ENCODE data around the gene ZC3H6.

Gene ZC3H6

GRCh38 chr2:112301171-112301584 lies 25.8 kb downstream of the ZC3H6 start:
- no peak for DNase-seq (ENCODE audit: extremely low read depth, low read depth)

DNA sequence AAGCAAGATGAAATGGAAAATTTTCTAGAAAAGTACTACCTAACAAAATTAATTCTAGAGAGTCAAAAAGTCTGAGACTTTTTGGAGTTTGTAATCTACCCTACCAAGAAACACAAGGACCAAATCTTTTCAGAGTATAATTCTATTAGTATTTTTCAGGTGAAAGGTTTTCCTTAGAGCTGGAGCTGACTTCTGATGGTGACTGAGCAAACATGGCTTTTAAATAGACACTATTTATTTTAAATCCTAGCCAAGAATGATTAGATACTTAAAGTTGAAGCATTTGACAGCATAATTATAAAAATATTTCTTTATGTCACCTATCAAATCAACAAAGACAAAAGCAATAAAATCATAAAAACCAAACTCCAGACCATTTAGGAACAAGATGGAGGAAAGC lies 26.6 kb downstream of the ZC3H6 start:
- TF ChIP-seq, protein P1, sequence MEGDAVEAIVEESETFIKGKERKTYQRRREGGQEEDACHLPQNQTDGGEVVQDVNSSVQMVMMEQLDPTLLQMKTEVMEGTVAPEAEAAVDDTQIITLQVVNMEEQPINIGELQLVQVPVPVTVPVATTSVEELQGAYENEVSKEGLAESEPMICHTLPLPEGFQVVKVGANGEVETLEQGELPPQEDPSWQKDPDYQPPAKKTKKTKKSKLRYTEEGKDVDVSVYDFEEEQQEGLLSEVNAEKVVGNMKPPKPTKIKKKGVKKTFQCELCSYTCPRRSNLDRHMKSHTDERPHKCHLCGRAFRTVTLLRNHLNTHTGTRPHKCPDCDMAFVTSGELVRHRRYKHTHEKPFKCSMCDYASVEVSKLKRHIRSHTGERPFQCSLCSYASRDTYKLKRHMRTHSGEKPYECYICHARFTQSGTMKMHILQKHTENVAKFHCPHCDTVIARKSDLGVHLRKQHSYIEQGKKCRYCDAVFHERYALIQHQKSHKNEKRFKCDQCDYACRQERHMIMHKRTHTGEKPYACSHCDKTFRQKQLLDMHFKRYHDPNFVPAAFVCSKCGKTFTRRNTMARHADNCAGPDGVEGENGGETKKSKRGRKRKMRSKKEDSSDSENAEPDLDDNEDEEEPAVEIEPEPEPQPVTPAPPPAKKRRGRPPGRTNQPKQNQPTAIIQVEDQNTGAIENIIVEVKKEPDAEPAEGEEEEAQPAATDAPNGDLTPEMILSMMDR (IDR thresholded peaks at IDR 0.05; ENCODE audit: low read depth, low read length) = no peak
- DNase-seq (ENCODE audit: extremely low read depth, low read depth) = no peak

More at GRCh38 chr2:112301171-112301584, 25.8 kb downstream of the ZC3H6 start:
- TF ChIP-seq, protein P1 (IDR thresholded peaks at IDR 0.05; ENCODE audit: low read depth, low read length) = no peak

DNA sequence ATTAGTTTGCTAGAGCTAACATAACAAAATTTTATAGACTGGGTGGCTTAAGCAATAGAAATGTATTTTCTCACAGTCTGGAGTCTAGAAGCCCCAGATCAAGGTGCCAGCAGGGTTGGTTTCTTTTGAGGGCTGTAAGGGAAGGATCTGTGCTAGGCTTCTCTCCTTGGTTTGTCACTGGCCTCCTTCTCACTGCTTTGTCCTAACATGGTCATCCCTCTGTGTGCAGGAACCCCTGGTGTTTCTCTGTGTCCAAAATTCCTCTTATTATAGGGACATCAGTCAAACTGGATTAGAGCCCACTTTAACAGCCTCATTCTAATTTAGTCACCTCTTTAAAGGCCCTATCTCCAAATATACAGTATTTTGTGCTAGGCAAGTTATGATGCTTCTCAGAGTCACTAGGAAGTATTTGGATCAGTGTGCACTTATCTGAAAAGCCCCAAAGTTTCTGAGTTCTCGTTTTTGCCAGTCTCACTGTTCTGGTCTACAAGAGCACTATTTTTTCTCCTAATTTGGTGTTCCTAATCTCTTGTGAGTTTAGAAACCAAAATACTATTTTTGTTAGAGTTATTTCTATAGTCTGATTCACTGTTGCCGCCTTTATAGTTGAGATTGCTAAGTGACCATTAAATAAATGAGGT lies 29.0 kb downstream of the ZC3H6 start:
- TF ChIP-seq, protein P1 (IDR thresholded peaks at IDR 0.05; ENCODE audit: low read depth, low read length) = no peak
- DNase-seq (ENCODE audit: extremely low read depth, low read depth) = no peak

GRCh38 chr2:112305132-112305531 lies 29.7 kb downstream of the ZC3H6 start:
- DNase-seq (ENCODE audit: extremely low read depth, low read depth) = no peak
- TF ChIP-seq, protein P1 (IDR thresholded peaks at IDR 0.05; ENCODE audit: low read depth, low read length) = no peak

DNA sequence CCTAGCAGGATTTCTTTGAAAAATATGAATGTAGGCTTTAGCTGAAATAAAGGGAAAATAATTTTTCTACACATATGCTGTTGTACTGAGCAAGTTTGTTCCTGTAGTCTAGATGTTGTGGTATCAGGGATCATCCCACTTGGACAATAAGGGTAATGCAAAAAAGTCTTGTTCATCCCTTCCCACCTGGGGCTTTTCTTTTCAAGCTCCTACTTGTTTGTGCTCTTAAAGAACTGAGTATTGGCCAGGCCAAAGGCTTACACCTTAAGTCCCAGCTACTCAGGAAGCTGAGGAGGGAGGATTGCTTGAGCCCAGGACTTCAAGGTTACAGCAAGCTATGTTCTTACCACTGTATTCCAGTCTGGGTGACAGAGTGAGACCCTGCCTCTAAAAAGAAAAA lies 35.5 kb downstream of the ZC3H6 start:
- no peak for DNase-seq (ENCODE audit: extremely low read depth, low read depth)
- TF ChIP-seq, protein P1 (IDR thresholded peaks at IDR 0.05; ENCODE audit: low read depth, low read length) = no peak

GRCh38 chr2:112311932-112312331 lies 36.5 kb downstream of the ZC3H6 start:
- TF ChIP-seq, protein P1 (IDR thresholded peaks at IDR 0.05; ENCODE audit: low read depth, low read length) = no peak
- DNase-seq (ENCODE audit: extremely low read depth, low read depth) = no peak

GRCh38 chr2:112312821-112313220 lies 37.4 kb downstream of the ZC3H6 start:
- no peak for DNase-seq (ENCODE audit: extremely low read depth, low read depth)
- TF ChIP-seq, protein P1 (IDR thresholded peaks at IDR 0.05; ENCODE audit: low read depth, low read length) = no peak

All from AG09319 (cell line).